Stimulated activated CD4-positive, alpha-beta T cell treated with anti-CD3 and anti-CD28 coated beads, Interleukin-4, amount 100 ng/mL, for 48 hours (primary cell): Measurements from ENCODE around the gene TOE1.

Experiments used
- DNase-seq, 2 donors: peaks; one replicate each; pipeline ENCODE4 v3.0.0-alpha.2; 2020; ENCODE audit warnings: low read depth in 2 of 2

TOE1 gene

GRCh38 chr1:45326627-45327623, 13.0 kb upstream of the TOE1 start, which contains the start of gene HPDL:
HPDL (plus strand) TSS chr1:45326895; CDS start chr1:45327149, 254 bp downstream.
- peak; percentile 69 for DNase-seq

GRCh38 chr1:45327644-45328515, 12.1 kb upstream of the TOE1 start:
- no peak for DNase-seq

- no peak for DNase-seq
These were observed 11.3 kb upstream of the TOE1 start for GRCh38 chr1:45328680-45329079.

GRCh38 chr1:45329445-45329844, 10.5 kb upstream of the TOE1 start:
- DNase-seq, result no peak

GRCh38 chr1:45331436-45332345, 8.3 kb upstream of the TOE1 start:
- no peak for DNase-seq

GRCh38 chr1:45332346-45332720, 7.6 kb upstream of the TOE1 start:
- no peak for DNase-seq

- no peak for DNase-seq
These were observed 5.4 kb upstream of the TOE1 start for GRCh38 chr1:45334308-45335245.

GRCh38 chr1:45335855-45336324, 4.1 kb upstream of the TOE1 start:
- DNase-seq, result no peak

- no peak for DNase-seq
These were observed 2.2 kb upstream of the TOE1 start for GRCh38 chr1:45337630-45338325.

GRCh38 chr1:45340816-45341466, 971 bp downstream of the TOE1 start:
- DNase-seq, result no peak

- DNase-seq, result no peak
These were observed 4.5 kb downstream of the TOE1 start for GRCh38 chr1:45344499-45344898.

- no peak for DNase-seq
These were observed 5.0 kb downstream of the TOE1 start for GRCh38 chr1:45345014-45345413.

- DNase-seq, result no peak
These were observed 6.5 kb downstream of the TOE1 start for GRCh38 chr1:45346473-45346872.

GRCh38 chr1:45348020-45348419, 8.1 kb downstream of the TOE1 start:
- no peak for DNase-seq

GRCh38 chr1:45348609-45348965, 8.6 kb downstream of the TOE1 start:
- no peak for DNase-seq

GRCh38 chr1:45348966-45349677, 9.2 kb downstream of the TOE1 start:
- DNase-seq, result no peak

GRCh38 chr1:45351508-45351907, 11.5 kb downstream of the TOE1 start:
- DNase-seq, result no peak

- DNase-seq, result no peak
These were observed 13.7 kb downstream of the TOE1 start for GRCh38 chr1:45353685-45354084.
